GM15510 (cell line): Measurements from ENCODE around the gene RMDN3.

Source experiments
- POLR2A ChIP-seq: IDR thresholded peaks from 3 replicates; pipeline ENCODE4 v1.6.1; 2011; ENCODE audit warnings: borderline replicate concordance; ENCODE audit not compliant: insufficient read length; ENCODE audit errors: extremely low read depth

RMDN3 gene

DNA sequence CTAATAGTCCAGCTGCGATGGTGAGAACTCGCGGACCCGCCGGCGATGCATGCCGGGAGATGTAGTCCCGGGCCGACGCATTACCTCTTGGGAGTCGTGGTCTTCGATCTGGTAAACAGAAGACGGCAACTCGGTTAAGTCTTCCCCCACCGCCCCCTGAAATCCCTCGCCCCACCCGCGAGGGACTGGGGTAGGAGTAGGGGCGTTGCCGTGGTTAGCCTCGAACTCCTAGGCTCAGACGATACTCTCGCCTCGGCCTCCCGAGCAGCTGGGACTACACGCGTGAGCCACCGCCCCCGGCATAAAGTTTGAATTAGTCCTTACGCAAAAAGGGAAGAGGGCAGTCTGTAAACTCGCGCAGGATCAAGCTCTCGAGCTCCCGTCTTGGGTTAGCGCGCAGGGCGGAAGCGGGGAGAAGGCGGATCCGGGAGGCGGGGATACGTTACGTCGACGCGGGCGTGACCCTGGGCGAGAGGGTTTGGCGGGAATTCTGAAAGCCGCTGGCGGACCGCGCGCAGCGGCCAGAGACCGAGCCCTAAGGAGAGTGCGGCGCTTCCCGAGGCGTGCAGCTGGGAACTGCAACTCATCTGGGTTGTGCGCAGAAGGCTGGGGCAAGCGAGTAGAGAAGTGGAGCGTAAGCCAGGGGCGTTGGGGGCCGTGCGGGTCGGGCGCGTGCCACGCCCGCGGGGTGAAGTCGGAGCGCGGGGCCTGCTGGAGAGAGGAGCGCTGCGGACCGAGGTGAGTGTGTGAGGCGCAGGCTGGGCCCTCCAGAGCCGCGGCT, 60.2 kb downstream of the RMDN3 start, which contains the start of gene RAD51:
RAD51 (plus strand) TSS at position 487 of the 781 bp plus-strand sequence. CDS start 3,585 bp downstream, outside the sequence.
- peak; percentile 73 for TF ChIP-seq POLR2A

DNA sequence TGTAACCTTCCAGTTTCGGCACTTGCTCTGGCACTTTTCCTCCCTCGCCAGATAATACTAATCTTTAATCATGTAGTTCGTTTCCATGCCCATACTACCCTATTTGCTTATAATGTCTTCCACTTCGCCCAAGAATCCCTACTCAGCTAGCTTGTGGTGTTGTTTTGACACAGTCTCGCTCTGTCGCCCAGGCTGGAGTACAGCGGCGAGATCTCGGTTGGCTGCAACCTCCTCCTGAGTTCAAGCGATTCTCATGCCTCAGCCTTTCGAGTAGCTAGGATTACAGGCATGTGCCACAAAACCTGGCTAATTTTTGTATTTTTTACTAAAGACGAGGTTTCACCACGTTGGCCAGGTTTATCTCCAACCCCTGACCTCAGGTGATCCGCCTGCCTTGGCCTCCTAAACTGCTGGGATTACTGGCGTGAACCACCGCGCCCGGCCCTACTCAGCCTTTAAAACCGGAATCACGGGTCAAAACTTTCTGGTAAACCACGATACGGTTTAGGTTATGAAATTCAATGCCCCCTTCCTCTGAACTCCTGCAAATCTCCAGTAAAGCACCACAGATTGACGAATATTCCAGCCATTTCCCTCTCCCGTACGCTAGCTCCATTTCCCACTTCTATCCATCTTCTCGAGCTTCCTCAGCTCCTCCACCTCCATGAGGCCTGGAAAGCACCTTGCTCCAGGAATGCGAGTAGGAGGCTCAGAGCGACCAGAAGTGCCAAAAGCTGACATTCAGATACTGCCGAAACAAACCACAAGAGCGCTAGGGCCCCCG, 61.0 kb downstream of the RMDN3 start:
- TF ChIP-seq POLR2A: no peak

DNA sequence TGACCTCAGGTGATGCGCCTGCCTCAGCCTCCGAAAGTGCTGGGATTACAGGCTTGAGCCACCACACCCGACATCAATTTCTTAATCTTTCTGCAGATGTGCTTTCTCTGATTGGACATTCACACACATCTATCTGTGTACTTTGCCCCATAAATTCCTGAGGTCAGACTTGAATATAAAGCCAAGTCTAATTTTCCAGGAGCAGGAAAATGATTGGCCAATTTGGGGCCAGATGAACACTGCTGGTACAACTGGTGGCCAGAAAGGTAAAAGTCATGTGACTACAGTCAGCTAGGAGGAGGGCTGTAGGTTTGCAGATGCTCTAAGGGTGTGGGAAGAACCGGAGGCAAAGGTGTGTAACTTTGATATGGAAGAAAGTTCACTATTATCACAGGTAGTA, 63.3 kb downstream of the RMDN3 start:
- no peak for TF ChIP-seq POLR2A

- TF ChIP-seq POLR2A: no peak
Measured at GRCh38 chr15:40688932-40689799, 65.9 kb downstream of the RMDN3 start.
